Measurements from ENCODE around the gene SPRED2.

The SPRED2 gene

DNA sequence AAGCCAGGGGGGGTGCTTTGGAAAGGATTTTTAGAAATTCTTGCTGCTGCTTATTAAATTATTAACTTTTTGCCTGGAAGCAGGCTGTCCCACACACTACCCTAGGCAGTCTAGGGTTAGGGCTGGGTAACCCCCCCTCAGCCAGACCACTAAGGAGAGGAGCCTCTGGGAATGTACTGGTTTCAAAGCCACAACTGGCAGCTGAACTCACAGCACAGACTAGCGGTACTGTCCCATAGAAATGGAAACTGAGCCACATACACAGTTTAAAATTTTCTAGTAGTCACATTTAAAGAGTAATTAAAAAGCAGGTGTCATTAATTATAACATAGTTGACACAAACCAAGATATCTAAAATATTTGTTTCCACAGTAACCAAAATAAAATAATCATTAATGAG is 50.1 kb downstream of the SPRED2 start:
- no peak overlapping the region for H3K4me3 ChIP-seq (ENCODE audit: low read depth, low read length)
- DNase-seq (ENCODE audit: low read depth): no peak
- no peak for TF ChIP-seq CTCF (IDR thresholded peaks at IDR 0.05; ENCODE audit: low read depth, low read length, missing control alignments)

GRCh38 chr2:65381607-65382051 is 50.8 kb downstream of the SPRED2 start:
- no peak for TF ChIP-seq CTCF (IDR thresholded peaks at IDR 0.05; ENCODE audit: low read depth, low read length, missing control alignments)
- no peak for DNase-seq (ENCODE audit: low read depth)
- no peak overlapping the region for H3K4me3 ChIP-seq (ENCODE audit: low read depth, low read length)

DNA sequence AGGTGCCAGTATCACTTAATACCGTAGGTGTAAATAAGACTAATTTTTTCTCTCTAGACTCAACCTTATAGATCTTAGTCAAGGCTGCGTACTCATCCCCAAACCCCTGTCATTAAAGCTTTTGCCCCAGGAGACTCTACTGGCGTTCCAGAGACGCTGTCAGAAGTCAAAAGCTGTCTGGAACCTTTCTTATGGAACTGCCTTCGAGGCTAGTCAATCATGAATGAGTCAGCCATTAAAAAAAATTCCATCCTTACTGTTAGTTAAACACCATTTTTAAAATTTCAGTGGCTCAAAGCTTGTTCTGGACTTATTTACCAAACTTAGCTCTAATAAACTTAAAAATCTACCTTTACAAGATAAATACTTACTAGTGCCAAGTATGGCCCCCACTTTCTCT is 52.1 kb downstream of the SPRED2 start:
- no peak for DNase-seq (ENCODE audit: low read depth)
- no peak overlapping the region for H3K4me3 ChIP-seq (ENCODE audit: low read depth, low read length)
- TF ChIP-seq CTCF (IDR thresholded peaks at IDR 0.05; ENCODE audit: low read depth, low read length, missing control alignments): no peak

DNA sequence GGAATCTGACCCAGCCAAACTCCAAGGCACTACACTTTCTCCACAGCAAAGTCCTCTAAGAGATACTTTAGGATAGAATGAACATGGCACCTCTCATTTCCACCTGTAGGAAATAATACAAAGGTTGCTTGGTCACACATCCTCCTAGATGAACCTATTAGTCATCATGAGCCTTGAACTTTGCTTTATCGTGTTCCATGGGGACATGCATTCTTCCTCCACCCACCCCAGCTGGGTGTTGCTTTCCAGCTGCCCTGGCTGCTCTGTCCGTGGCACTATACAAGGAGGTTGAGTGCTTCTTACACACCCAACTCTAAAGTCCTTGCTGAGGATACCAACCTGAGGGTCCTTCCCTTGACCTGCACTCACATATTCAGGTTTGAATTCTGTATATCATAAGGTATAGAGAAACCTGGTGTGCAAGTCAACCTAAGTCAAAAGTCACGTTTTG is 52.7 kb downstream of the SPRED2 start:
- DNase-seq (ENCODE audit: low read depth): no peak
- H3K4me3 ChIP-seq (ENCODE audit: low read depth, low read length): no peak overlapping the region
- no peak for TF ChIP-seq CTCF (IDR thresholded peaks at IDR 0.05; ENCODE audit: low read depth, low read length, missing control alignments)

- H3K4me3 ChIP-seq (ENCODE audit: low read depth, low read length): no peak overlapping the region
- no peak for DNase-seq (ENCODE audit: low read depth)
- TF ChIP-seq CTCF (IDR thresholded peaks at IDR 0.05; ENCODE audit: low read depth, low read length, missing control alignments): no peak
Observed at GRCh38 chr2:65379223-65379622, 53.2 kb downstream of the SPRED2 start.

DNA sequence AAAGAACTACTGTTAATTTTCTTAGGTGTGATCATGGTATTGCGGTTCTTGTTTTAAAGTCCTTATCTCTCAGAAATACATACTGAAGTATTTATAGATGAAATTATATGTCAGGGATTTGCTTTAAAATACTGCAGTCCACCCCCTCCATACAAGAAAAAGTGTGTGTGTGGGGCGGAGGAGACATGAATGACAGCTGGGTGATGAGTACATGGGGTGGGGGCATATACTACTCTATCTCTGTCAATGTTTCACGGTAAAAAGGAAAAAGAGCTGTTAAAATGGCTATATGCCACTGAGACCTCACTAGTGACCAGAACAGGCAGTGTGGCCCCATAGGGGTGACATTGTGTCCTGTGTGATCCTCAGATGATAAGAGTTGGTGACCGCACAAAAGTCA is 54.1 kb downstream of the SPRED2 start:
- H3K4me3 ChIP-seq (ENCODE audit: low read depth, low read length): no peak overlapping the region
- no peak for DNase-seq (ENCODE audit: low read depth)
- TF ChIP-seq CTCF (IDR thresholded peaks at IDR 0.05; ENCODE audit: low read depth, low read length, missing control alignments): no peak

DNA sequence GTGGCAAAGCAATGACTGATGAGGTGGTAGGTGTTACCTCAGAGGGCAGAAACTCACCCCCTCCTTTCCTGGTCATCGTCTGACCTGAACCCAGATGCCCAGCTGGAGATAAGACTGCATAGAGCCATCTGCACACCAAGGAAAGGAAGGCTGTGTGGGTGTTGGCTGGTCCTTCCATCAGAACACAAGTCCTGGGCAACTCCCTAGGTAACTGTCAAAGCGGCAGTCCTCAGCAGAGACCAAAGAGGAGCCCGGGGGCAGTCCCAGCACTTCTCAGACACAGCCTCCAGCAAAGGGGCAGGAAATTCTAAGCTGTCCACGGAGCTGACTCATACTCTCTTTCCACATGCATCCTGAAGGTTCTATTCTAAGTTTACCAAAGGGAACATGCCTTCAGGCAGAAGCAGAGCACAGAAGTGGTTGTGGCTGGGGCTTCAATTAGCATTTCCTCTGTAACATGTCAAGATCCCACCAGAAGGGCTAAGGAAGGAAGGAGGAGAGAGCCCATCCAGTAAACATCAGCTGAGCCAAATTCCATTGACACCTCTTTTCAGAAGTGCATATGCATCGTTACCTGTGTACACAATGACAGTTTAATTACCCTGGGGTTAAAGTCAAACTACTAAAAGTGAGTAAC is 54.7 kb downstream of the SPRED2 start:
- no peak overlapping the region for H3K4me3 ChIP-seq (ENCODE audit: low read depth, low read length)
- no peak for TF ChIP-seq CTCF (IDR thresholded peaks at IDR 0.05; ENCODE audit: low read depth, low read length, missing control alignments)
- DNase-seq (ENCODE audit: low read depth): no peak
